Osteocyte (in vitro differentiated cells): ENCODE measurements around the gene CNPY4. TPM values are rescaled to one million over a fixed set of nuclear protein-coding genes. Genes with fewer than 3 reads are reported as not detected.

ENCODE experiments used
- DNase-seq: peaks from one replicate; pipeline ENCODE4 v3.0.0; 2021; ENCODE audit warnings: mixed read lengths; ENCODE audit not compliant: unreplicated experiment; ENCODE audit errors: extremely low spot score
- H3K27ac Mint-ChIP-seq: one replicate; pipeline ENCODE4 v1.8.0; 2021; ENCODE audit warnings: mild to moderate bottlenecking, mixed read lengths; ENCODE audit not compliant: unreplicated experiment
- H3K27me3 Mint-ChIP-seq: one replicate; pipeline ENCODE4 v1.8.0; 2021; ENCODE audit warnings: mixed read lengths; ENCODE audit not compliant: unreplicated experiment
- H3K36me3 Mint-ChIP-seq: one replicate; pipeline ENCODE4 v1.8.0; 2021; ENCODE audit warnings: mixed read lengths; ENCODE audit not compliant: unreplicated experiment
- H3K4me1 Mint-ChIP-seq: one replicate; pipeline ENCODE4 v1.8.0; 2021; ENCODE audit warnings: mixed read lengths; ENCODE audit not compliant: unreplicated experiment
- H3K4me3 Mint-ChIP-seq: one replicate; pipeline ENCODE4 v1.8.0; 2021; ENCODE audit warnings: mild to moderate bottlenecking, moderate library complexity, mixed read lengths; ENCODE audit not compliant: unreplicated experiment
- H3K9me3 Mint-ChIP-seq: one replicate; pipeline ENCODE4 v1.8.0; 2021; ENCODE audit warnings: mixed read lengths; ENCODE audit not compliant: unreplicated experiment
- CTCF ChIP-seq: fragments of 200-600 bp; sonication (generic); IDR thresholded peaks from 2 replicates; pipeline ENCODE4 v1.5.0; 2021; ENCODE audit warnings: antibody characterized with exemption, mild to moderate bottlenecking, moderate library complexity
- total RNA-seq: library from RNA; stranded (reverse); gene quantifications from 2 replicates; pipeline ENCODE4 v1.2.1, GENCODE V29; 2021

CNPY4 gene
- total RNA-seq, 1 donor from 2014 or later = 33.6 TPM

GRCh38 chr7:100124301-100125230 lies 5.1 kb downstream of the CNPY4 start:
- TF ChIP-seq CTCF = no peak
- Mint-ChIP-seq H3K4me1 (peaks cover 28% of the 10 kb centered on the region), H3K9me3 (no peaks in the 10 kb centered on the region), H3K36me3 (no peaks in the 10 kb centered on the region), H3K27ac (peak overlapping the region; percentile 56), H3K27me3 (no peaks in the 10 kb centered on the region), H3K4me3 (peak overlapping the region; percentile 26)
- DNase-seq = no peak

- TF ChIP-seq CTCF = no peak
- peaks cover 21% of the 10 kb centered on the region for H3K4me1 Mint-ChIP-seq
- H3K4me3 Mint-ChIP-seq = peak overlapping the region; percentile 99
- no peak for DNase-seq
- H3K27me3 Mint-ChIP-seq = no peaks in the 10 kb centered on the region
- no peaks in the 10 kb centered on the region for H3K9me3 Mint-ChIP-seq
- peak overlapping the region; percentile 100 for H3K27ac Mint-ChIP-seq
- H3K36me3 Mint-ChIP-seq = no peaks in the 10 kb centered on the region
These were observed 7.0 kb downstream of the CNPY4 start for GRCh38 chr7:100126239-100126930.

GRCh38 chr7:100126931-100127865 lies 7.8 kb downstream of the CNPY4 start, which contains the start of gene MBLAC1:
Gene MBLAC1, plus strand, starts transcription at chr7:100126967. Its CDS starts 429 bp downstream, at chr7:100127396.
- DNase-seq = peak; percentile 95
- H3K4me3 Mint-ChIP-seq = peak within 1 kb of the TSS; percentile 99
- H3K36me3 Mint-ChIP-seq = no peaks in the 10 kb centered on the region
- peak within 1 kb of the TSS; percentile 100 for H3K27ac Mint-ChIP-seq
- no peaks in the 10 kb centered on the region for H3K27me3 Mint-ChIP-seq
- no peaks in the 10 kb centered on the region for H3K9me3 Mint-ChIP-seq
- H3K4me1 Mint-ChIP-seq = peaks cover 23% of the 10 kb centered on the region
- no peak for TF ChIP-seq CTCF

GRCh38 chr7:100127866-100128636 lies 8.6 kb downstream of the CNPY4 start:
- Mint-ChIP-seq H3K4me3 (peak overlapping the region; percentile 99), H3K9me3 (no peaks in the 10 kb centered on the region), H3K27ac (peak overlapping the region; percentile 58), H3K27me3 (no peaks in the 10 kb centered on the region), H3K4me1 (peaks cover 29% of the 10 kb centered on the region), H3K36me3 (no peaks in the 10 kb centered on the region)
- DNase-seq = no peak
- TF ChIP-seq CTCF = no peak
